Measurements from ENCODE around the gene MYO5B.
"Not testable (repeated sequence)": the region's sequence is repeated elsewhere in the genome, so short reads cannot be mapped to it uniquely, and the experiment has no call there.

Gene MYO5B

DNA sequence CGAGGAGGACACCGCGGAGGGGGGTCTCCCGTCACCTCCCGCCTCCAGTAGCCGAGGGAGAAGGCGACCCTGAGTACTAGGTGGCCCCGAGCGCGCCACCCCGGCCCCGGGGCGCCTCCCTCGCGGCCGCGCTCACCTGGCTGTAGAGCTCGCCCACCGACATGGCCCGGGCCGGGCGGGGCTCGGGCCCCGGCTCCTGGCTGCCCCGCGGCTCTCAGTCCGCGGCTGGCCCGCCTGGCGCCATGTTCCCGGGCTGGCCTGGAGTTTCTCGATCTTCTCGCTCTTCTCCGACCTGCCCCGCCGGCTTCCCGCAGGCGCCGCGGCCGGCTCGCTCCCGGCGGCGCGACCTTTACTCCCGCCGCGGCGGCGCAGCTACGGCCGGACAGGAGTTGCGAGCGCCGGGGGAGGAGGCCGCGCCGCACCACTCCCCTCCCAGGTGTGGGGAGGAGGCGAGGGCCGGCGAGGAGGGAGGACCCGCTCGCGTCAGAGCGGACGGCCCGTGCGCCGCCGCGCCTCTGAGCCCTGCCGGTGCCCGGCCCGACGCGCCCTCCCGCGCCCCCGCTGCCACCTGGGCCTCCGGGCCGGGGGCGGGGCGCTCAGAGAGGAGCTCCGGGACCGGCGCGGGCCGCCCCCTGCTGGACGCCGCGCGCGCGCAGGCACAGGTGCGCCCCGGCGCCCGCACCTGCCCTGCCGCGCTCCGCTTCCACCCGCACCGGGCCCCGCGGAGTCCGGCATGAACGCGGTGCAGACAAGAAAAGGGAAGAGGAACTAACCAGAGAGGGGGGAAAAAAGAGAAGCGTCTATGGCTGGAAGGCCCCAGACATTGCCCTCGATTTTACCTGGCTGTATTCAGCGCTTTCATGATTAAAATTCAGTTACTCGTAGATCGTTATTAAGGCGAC lies at the start of gene MYO5B:
Gene MYO5B, minus strand, starts transcription at position 517 of the 902 bp plus-strand sequence. Its CDS starts 354 bp downstream, at position 163.
- peak; percentile 56 for DNase-seq

DNA sequence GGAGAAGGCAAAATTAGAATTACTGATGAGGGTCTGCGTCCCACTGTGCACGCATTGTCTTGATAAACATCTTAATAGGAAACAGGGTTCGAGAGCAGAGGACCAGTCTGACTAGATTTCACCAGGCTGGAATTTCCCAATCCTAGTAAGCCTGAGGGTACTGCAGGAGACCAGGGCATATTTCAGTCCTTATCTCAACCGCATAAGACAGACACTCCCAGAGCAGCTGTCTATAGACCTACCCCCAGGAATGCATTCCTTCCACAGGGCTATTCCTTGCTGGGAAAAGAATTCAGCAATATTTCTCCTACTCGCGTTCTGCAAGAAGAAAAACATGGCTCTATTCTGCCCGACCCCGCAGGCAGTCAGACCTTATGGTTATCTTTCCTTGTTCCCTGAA lies 46.8 kb upstream of the MYO5B start:
- not testable (repeated sequence) for DNase-seq

DNA sequence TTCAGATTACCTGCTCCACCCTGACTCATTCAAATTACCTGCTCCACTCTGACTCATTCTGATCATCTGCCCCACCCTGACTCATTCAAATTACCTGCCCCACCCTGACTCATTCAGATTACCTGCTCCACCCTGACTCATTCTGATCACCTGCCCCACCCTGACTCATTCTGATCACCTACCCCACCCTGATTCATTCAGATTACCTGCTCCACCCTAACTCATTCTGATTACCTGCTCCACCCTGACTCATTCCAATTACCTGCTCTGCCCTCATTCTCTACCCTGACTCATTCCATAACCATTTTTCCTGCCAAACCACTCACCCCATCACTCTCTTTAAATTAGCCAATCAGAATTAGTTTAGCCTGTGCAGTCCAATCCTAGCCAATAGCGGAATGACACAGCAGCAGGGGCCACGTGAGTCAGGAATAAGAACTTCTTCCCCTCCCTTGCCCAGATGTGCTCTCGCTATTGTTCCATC lies 45.2 kb upstream of the MYO5B start:
- peak; percentile 3 for DNase-seq

DNA sequence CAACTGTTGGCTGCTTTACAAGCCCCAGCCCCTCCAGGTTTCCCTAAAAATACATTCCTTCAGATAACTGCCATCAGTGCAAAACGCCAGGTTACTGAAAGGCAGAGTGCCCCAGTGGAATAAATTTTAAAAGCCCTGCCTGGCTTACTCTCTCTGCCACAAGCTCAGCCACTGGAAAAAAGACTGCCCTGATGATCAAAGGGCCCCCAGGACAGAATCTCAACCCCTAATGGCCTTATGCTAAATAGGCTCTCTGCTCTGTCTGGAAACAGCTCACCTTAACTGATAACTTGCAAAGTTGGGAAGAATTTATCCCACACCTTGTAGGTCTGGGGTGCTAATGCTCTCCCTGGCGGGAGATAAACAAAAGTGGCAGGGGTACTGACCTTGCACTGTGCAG lies 37.5 kb upstream of the MYO5B start:
- DNase-seq: no peak

DNA sequence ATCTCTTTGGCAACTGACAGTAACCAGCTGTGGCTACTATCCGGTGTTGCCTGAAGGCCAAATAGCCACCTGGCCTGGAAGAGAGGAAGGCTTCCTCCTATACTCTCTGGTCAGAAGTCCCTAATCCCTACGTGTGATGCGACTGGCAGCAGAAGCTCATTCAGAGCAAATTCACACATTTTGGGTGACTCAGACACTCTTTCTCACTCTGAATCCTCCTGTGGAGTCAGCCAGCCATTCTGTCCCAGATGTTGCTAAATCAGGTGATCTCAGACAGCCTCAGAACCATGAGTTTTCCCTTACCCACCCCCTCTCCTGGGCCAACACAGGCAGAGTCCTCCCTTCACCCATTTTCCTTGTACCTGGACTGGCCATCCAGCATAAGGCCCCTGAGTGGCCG lies 36.7 kb upstream of the MYO5B start:
- no peak for DNase-seq

DNA sequence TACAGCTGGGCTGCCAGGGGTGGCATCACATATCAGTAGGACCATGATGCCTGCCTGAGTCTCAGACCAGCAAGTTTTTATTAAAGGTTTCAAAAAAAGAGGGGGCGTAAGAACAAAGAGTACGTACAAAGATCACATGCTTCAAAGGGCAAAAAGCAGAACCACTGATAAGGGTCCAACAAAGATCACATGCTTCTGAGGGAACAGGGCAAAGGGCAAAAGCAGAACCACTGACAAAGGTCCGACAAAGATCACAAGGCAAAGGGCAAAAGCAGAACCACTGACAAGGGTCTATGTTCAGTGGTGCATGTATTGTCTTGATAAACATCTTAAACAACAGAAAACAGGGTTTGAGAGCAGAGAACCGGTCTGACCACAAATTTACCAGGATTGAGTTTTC lies 25.3 kb upstream of the MYO5B start:
- not testable (repeated sequence) for DNase-seq

DNA sequence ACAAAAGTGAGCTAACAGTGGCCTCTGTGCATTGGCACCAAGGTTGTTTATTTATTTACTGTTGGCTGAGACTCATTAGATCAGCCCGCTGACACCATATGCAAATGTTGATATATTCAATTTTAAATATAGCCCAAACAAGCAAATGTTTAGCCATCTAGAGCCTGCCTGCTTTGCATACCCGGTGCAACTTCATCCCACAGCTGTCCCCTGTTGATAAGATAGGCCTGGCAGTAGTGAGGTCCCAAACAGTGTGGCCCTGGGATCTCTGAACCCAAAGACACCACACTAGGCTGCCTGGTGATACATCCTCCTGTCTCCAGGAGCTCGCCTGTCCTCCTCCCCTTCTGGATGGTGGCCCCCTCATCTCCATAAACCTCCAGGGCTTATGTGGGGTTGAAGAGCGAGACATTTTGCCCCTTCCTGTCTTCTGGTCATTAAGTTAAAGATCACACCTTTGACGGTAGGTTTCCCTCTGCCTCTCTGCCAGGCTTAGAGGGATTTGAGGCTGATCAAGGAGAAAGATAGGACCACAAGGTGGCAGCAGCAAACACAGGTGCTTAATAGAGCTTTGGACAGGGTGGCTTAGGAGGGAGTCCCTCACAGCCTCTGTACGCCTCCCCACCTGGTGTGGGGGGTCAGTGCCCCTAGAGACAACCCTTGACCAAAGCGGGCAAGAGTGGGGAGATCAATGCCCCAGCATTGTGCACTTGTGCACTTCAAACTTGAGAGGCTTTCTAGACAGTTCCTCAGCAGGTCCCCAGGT lies 23.7 kb upstream of the MYO5B start:
- no peak for DNase-seq

DNA sequence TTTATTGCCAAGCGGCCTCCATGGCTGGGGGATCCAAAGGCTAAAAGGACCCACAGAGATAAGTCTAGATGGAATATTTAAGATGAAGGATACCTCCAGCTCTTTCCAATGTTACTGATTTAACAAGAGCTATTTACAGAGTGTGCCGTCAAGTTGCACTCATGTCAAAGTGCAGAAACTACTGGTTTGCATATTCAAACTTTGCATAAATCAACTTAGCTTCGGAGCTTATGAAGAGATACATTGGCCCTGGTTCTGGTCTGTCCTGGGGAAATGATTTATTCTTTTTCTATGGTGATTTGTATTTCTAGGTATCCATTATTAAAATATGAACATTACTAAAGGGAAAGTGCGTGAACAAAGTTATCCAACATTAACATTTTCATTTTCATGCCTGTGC lies 14.4 kb upstream of the MYO5B start:
- no peak for DNase-seq

DNA sequence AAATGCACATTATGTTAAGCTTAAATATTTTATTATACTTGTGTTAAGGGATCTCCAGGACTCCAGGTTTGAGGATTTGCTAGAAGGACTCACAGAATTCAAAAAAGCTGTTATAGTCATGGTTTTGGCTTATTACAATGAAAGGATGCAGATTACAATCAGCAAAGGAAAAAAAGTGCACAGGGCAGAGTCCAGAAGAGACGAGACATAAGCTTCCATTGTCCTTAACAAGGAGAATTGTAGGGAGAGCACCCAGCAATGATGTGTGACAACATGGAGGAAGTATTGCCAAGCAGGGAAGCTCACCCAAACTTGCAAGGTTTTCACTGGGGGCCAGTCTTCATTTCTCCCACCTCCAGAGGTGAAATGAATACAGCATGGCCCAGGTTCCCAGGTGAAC lies 12.8 kb upstream of the MYO5B start:
- DNase-seq: no peak

DNA sequence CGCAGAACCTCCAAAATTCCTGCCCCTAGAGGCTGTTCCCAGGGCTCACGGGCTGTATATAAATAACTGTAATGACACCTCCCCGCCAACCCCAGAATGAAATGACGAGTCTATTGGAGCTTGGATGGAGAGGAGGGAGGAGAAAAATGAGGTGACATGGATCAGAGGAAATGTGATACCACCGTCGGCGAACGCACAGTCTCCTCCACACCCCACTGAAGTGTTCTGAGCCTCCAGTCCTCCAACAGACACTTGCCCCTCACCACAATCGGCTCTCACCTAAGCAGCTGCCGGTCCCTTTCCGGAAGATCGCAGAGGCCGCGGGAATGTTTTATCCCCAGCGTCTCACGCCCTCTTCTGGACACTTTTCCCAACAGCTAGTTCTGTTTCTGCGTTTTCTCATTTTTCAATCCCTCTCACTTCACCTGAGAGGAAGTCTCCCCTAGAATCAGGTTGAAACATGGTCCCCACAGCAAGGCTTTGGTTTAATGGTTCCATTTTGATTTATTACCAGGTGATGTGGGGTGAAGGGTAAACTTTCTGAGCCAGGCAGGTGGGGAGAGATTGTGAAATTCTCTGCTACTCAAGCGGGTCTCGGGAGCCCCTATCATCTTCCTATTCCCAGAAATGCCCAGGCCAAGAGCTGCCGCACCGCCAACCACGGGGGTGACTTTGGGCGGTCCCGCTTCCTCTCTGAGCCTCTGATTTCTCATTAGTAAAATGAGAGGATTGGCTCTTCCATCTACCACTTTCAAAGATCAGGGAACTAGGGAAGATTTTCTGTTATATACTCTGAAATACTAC lies 9.1 kb upstream of the MYO5B start:
- DNase-seq: no peak

DNA sequence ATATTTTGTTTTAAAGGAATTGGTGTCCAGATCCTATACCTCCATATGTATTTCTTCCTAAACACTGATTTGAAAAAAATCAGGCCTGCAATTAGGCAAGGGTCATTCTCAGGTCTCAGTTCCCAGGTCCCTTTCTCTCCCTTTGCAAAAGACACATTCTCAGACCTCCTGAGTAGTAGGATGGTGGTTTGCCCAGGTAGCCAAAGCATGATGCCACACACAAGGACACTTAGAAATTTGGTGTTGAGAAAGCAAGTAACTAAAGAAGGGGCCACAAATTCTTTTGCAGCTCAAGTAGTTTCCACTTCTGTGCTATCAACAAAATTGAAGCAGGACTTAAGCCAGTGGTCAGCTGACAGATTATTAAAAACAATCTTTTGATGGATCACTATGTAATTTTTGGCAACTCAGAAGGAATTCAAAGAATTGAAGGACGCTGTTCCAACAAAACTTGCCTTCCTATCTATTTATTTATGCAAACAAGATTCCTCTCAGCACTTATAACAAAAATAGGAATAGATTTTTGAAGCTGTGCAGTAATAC lies 6.6 kb upstream of the MYO5B start:
- DNase-seq: no peak

DNA sequence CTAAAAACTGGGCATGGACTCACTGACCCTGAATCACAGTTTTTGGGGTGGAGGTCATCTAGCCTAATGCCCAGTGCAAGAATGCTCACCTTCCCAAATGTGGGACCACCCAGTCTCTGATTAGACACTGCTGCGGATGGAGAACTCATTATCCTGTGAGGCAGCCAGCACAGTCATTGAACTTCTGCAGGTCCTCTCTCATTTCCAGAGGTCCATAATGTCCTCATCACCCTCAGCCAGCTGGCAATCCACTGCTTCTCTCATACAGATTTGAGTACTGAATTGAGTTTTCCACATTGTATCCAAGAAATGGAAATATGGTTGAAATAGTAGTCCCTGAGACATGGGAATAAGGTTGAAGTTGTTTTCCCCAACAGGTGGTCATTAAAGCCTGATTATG lies 5.0 kb upstream of the MYO5B start:
- no peak for DNase-seq

DNA sequence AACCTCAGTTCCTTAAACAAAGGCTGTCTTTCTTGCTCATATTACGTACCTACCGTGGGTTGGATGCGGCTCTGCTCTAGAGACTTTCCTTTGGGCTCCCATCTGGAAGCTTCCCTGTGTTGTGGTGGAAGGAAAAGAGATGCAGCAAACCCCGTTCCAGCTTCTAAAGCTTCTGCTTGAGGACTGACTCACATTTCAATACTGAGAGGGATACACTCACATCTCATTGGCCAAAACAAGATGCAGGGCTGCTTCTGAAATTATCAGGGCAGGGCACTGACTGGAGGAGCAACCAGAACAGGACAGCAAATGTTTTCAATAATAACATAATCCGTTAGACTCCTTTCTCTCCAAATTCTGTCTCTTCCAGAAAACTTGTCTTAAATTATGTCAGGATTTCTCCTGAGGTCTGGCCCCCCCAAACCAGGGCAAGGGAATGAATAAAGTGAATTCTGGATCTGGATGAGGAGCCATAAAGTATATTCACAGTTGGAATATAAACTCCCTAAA lies 4.5 kb upstream of the MYO5B start:
- DNase-seq: no peak

DNA sequence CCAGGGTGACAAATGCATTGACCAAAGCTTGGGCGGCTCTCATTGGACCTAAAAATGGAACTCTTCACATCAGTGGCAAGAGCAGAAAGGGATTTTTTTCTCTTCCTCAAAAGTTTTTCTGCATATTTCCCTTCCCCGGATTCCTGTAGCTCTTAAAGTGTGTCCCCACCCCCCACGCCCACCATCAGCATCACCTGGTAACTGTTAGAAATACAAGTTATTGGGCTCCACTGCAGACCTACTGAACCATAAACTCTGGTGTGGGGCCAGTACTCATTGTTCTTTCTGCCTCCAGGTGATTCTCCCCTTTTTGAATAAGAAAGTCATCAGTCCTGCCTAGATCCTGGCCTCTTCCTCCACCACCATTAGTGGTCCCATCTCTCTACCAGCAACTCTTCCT lies 1.3 kb upstream of the MYO5B start:
- DNase-seq: no peak

DNA sequence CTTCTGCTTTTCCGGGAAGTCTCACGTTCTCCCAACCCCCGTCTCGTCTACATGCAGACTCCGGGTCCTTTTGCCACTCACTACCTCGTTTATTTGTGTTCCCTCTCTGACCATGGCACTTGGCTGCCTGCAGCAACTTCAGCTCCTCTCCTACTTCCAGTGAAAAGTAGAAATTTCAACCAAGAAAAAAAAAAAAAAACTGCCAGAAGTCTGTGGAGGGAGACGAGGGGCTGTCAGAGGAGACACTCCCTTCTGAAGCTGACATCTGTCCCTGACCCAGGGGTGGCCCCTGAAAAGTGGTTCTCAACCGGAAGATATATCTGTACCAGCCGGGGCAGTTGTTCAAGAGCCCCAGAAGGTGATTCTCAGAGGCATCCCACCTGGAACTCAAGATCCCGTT lies 742 bp upstream of the MYO5B start:
- DNase-seq: no peak

DNA sequence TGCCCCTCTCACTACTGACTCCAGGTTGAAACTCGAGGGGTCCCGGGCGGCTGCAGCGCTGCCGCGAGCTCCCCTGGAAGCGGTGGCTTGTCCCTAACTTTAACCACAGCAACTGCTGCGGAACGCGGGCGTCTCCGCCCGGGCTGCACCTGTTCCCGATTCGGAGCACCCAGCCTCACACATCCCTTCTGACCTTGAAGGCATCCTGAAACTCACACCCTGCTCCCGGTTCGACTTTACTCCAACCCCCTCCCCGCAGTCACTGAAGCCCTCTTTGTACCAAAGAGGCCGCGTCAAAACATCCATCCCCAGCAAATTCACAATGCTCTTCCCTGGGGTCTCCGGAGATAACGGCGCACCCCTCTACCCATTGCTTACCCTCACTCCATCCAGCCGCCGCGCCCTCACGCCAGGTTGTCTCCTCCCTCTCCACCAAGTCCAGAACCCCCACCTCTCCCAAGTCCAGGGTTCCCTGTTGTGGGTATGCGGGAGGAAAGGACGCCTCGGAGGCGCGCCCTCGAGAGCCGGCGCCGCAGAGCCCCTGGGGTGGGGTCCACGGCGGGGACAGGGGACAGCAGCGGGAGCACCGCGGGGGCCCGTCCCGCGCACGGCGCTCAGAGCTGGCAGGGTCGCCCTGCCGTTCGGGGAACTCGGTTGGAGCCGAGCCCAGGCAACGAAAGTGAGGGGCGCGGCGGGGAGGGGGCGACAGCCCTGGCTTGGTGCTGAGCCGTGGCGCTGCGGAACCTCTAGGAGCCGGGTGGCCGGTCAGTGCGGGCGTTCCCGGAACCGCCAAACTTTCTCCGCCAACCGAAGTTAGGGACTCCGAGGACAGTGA lies 934 bp downstream of the MYO5B start:
- no peak for DNase-seq

DNA sequence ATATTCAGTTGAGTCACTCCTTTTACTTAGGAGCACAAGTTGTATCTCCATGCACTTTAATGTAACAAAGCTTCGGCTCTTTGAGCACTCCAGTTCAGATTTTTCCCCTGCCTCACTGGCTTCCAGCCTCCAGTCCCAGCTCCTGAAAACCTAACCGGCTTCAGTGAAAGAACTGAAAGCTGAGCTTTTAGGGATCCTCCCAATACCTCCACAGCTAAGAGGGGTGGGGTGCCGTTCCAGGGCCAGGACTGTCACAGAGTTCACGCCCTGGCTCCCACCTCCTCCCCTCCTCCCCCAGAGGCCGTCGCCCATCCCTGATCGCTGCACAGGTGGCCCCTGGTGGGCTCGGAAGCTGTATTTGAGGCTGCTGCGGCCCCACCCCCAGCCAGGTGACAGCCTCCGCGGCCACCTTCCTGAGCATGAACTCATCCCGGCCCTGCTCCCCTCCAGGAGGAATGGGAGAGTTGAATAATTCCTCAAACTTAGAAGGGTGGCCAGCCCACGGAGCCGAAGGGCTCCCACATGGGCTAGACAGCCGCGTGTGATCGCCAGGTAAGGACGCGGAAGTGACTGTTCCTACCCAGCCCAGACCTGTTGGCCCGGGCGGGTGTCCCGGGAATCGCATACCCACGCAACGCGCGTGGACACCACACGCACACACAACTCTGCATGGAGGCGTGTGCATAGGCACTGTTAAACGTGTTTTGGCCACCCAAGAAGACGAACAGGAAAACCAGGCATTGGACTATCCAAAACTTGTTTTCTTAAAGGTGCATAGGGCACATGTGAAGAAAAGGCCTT lies 1.8 kb downstream of the MYO5B start:
- no peak for DNase-seq

DNA sequence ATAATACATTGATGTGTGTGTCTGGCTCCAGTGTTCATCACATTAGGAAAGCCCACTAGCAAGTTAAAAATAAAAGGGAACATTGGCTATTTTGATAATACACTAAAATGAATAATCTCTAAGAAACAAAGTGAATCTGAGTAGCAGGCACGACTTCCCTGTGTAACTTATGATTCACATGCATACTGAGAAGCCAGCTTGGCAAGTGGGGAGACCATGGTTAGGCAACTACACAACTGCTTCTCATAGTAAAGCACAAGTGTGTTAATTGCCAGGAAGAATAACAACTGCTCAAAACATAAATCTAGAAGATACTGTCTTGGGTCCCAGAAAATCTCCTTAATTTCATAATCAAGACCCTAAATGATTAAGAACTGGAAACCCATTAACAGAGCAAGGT lies 4.0 kb downstream of the MYO5B start:
- peak; percentile 42 for DNase-seq

DNA sequence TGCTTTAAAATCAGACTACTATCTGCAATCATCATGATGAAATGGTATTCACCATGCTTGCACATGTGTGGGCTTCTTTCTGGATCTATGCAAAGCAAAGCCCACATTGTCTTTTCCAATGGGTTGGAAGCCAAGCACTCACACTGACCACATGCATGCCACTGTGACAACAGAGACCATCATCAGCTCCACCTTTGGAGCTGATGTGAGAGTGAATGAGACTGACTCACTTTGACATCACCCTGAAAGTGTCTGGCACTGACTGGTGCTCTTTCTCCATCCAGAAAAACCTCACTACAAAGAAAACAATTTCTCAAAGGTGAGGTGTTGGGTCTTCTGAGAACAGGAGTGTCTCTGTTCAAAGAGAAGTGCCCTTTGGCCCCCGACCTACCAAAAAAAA lies 4.7 kb downstream of the MYO5B start:
- peak; percentile 75 for DNase-seq

DNA sequence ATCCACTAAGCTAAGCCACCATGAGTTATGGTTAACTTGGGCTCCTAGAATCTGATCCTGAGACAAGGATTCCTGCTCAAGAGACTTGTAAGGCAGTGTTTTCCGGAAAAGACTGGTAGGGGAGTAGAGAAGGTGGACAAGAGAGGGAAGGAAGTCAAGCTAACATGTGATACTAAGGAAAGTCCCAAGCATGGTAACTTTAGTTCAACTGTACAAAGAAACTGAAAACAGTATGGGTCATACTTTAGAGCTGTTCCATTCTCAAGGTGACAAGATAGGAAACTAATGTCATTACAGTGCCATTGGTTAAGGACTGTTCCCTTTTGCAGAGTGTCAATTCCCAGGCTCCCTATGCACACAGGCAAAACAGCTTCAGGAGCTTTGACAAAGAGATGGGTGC lies 5.8 kb downstream of the MYO5B start:
- no peak for DNase-seq

DNA sequence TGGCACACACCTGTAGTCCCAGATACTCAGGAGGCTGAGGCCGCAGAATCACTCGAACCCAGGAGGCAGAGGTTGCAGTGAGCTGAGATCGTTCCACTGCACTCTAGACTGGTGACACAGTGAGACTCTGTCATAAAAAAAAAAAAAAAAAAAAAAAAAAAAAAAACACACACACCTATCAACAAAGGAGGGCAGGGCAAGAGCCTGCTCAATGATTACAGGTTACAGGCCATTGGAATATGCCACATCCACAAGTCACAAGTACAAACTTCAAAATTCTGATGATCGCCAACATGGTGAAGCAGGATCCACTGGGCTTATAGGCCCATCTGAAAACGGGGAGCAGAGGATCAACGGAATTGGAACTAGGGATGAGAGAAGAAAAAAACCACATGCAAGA lies 6.3 kb downstream of the MYO5B start:
- DNase-seq: no peak

Measured in NCI-H226 (cell line).